Body of pancreas (tissue), 4 donors: ENCODE results near the gene BCL11B. TPM values are rescaled to one million over a fixed set of nuclear protein-coding genes. Genes with fewer than 3 reads are reported as not detected.

ENCODE experiments used
- ATAC-seq: fragments of 150-250 bp; one replicate; pipeline ENCODE4 v1.9.1; 2016
- DNase-seq, 4 donors: peaks; one replicate each; pipeline ENCODE4 v3.0.0-alpha.2; 2019
- H3K27ac ChIP-seq, 4 donors: fragments of 200-600 bp; sonication (generic); 1 replicate in 3 of 4; 2 replicates in 1 of 4; pipeline versions ENCODE4 v1.5.1 to v1.6.1; 2016 to 2019; ENCODE audit warnings: mild to moderate bottlenecking in 1 of 4, mixed read lengths in 1 of 4, moderate library complexity in 1 of 4
- H3K27me3 ChIP-seq, 2 donors: fragments of 200-600 bp; sonication (generic); one replicate each; pipeline ENCODE4 v1.6.0; 2016; ENCODE audit warnings: mild to moderate bottlenecking in 1 of 2
- H3K36me3 ChIP-seq, 2 donors: fragments of 200-600 bp; sonication (generic); replicated peaks in 1 of 2; 2 replicates each; pipeline ENCODE4 v1.5.1; 2016; ENCODE audit warnings: low read depth in 2 of 2; ENCODE audit not compliant: insufficient read depth in 1 of 2
- H3K4me1 ChIP-seq: fragments of 200-600 bp; sonication (generic); one replicate; pipeline ENCODE4 v1.6.0; 2016
- H3K4me3 ChIP-seq, 2 donors: fragments of 200-600 bp; sonication (generic); 1 replicate in 1 of 2; 2 replicates in 1 of 2; pipeline ENCODE4 v1.5.1; 2016 to 2019
- H3K9me3 ChIP-seq, 3 donors: fragments of 200-600 bp; sonication (generic); 1 replicate in 2 of 3; 2 replicates in 1 of 3; pipeline ENCODE4 v1.5.1; 2016
- CTCF ChIP-seq, 7 experiments: fragments of 450-650 bp in 4 of 7; fragments of 200-600 bp in 3 of 7; sonication (generic) in 3 of 7; IDR thresholded peaks; one replicate each; pipeline ENCODE4 v1.5.1; 2016 to 2019; ENCODE audit warnings: antibody characterized with exemption in 7 of 7
- POLR2A ChIP-seq, 3 donors: fragments of 450-650 bp; IDR thresholded peaks; one replicate each; pipeline ENCODE4 v1.6.1; 2016; ENCODE audit warnings: antibody characterized with exemption in 3 of 3, mild to moderate bottlenecking in 2 of 3
- WGBS, 2 donors: methylation state at CpG; one replicate each; pipeline ENCODE4 v1.1.5; 2017; 5-methylcytosine and 5-hydroxymethylcytosine counted together
- intact Hi-C: fragments of 100-400 bp; cut with DNase I; formaldehyde crosslinking; loops from one replicate; pipeline ENCODE4 v1.15.1; 2023
- total RNA-seq, 2 donors: library from RNA; depleted of rRNA; stranded (reverse); fragments of >200 nt; gene quantifications; one replicate each; pipeline ENCODE4 v1.1.0, GENCODE V29; 2016

Gene BCL11B
- total RNA-seq, 2 donors from 2014 or later, result 0.78 TPM; not detected in 1

GRCh38 chr14:99125616-99126431 lies 146.2 kb downstream of the BCL11B start:
- peaks cover 5% of the 10 kb centered on the region for H3K4me1 ChIP-seq
- ATAC-seq, result no peak
- no peaks in the 10 kb centered on the region for H3K36me3 ChIP-seq
- no peaks in the 10 kb centered on the region for H3K27me3 ChIP-seq
- intact Hi-C loops, result no loop called here
- H3K4me3 ChIP-seq, result no peak overlapping the region
- 48 to 67% methylated on average over 4 of the region's 4 CpGs for WGBS, 2 donors
- no peaks in the 10 kb centered on the region for H3K9me3 ChIP-seq
- TF ChIP-seq POLR2A (IDR thresholded peaks at IDR 0.05) (no peak), CTCF (IDR thresholded peaks at IDR 0.05) (no peak)
- H3K27ac ChIP-seq, result no peak overlapping the region
- DNase-seq, result no peak

- no peaks in the 10 kb centered on the region for H3K36me3 ChIP-seq
- no peak overlapping the region for H3K4me3 ChIP-seq
- H3K27me3 ChIP-seq, result no peaks in the 10 kb centered on the region
- WGBS, 2 donors, result 82 to 84% methylated on average over 10 of the region's 10 CpGs
- intact Hi-C loops, result no loop called here
- DNase-seq, result no peak
- H3K27ac ChIP-seq, result no peak overlapping the region
- TF ChIP-seq POLR2A (IDR thresholded peaks at IDR 0.05) (no peak), CTCF (IDR thresholded peaks at IDR 0.05) (no peak)
- no peaks in the 10 kb centered on the region for H3K9me3 ChIP-seq
- ATAC-seq, result no peak
- peaks cover 5% of the 10 kb centered on the region for H3K4me1 ChIP-seq
These were observed 146.9 kb downstream of the BCL11B start for GRCh38 chr14:99125113-99125512.

DNA sequence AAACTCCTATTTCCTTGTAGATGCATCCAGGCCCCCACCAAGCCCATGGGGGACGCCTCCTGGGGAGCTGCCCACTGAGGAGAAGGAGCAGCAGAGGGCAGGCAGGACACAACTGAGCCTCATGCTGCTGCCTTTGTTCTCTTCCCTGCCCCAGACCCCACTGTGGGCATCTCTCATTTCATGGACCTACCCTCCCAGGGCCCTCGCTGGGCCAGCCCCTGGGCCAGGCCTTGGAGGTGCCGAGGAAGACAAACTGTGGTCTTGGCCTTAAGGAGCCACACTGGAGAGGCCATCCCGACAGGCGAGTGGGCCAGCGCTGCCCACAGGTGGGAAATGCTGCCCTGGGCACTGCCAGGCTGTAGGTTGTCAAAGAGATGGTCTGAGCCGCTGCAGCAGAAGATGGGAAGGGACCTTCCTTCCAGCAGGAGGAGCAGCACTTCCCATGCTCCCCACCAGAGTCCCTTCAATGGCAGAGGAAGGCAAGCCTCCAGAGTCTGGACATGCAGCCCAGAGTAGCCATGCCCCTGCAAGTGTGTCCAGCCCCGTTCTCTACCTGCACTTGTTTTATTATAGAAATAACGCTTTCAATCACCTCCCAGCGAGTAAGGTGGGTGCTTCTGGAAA lies 147.4 kb downstream of the BCL11B start:
- DNase-seq, result no peak
- intact Hi-C loops, result no loop called here
- ATAC-seq, result no peak
- H3K4me1 ChIP-seq, result peaks cover 5% of the 10 kb centered on the region
- no peaks in the 10 kb centered on the region for H3K9me3 ChIP-seq
- H3K27me3 ChIP-seq, result peaks cover 0 to 1% of the 10 kb centered on the region in 2 donors
- 78 to 80% methylated on average over 6 to 10 of the region's 10 CpGs for whole genome bisulfite sequencing, 2 donors
- no peak overlapping the region for H3K4me3 ChIP-seq
- TF ChIP-seq CTCF (IDR thresholded peaks at IDR 0.05) (no peak), POLR2A (IDR thresholded peaks at IDR 0.05) (no peak)
- H3K27ac ChIP-seq, result no peak overlapping the region
- H3K36me3 ChIP-seq, result no peaks in the 10 kb centered on the region

DNA sequence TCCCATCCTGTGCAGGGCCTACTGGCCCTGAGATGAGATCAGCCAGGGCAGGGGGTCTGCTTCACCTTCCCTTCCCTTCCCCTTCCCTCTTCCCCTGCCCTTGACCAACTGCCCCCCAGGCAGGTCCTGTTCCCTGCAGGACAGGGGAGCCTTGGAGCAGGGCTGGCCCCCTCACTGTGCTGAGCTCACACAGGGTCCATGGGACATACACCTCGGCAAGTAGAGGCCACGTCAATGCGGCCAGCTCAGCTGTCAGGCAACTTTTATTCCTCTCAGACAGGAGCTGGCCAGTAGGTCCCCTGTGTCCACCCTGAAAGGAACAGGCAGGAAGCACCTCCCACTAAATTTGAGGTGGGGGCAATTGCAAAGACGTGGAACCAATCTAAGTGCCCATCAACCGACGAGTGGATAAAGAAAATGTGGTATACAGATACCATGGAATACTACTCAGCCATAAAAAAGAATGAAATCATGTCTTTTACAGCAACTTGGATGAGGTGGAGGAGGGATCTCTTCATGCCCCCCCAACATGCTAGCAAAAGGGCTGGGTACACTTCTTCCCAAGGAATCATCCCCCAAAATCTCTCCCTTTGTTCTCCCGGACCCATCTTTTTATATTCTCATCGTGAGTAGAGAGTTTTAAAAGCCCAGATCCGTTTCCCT lies 148.7 kb downstream of the BCL11B start:
- intact Hi-C loops, result no loop called here
- DNase-seq, result no peak
- WGBS, 2 donors, result 79 to 82% methylated on average over 9 of the region's 9 CpGs

More for the DNA sequence above, 148.7 kb downstream of the BCL11B start:
- Histone ChIP-seq H3K27ac (no peak overlapping the region), H3K36me3 (no peaks in the 10 kb centered on the region), H3K4me3 (no peak overlapping the region), H3K9me3 (no peaks in the 10 kb centered on the region), H3K27me3 (peaks cover 0 to 5% of the 10 kb centered on the region in 2 donors), H3K4me1 (peaks cover 5% of the 10 kb centered on the region)
- TF ChIP-seq POLR2A (IDR thresholded peaks at IDR 0.05), result no peak
- TF ChIP-seq CTCF (IDR thresholded peaks at IDR 0.05), result no peak
- ATAC-seq, result no peak
